ENCODE measurements around the gene PIP5KL1.

The PIP5KL1 gene

GRCh38 chr9:127915325-127915752 is 15.2 kb downstream of the PIP5KL1 start:
- DNase-seq = peak in 1 of 3 donors; percentile 40

- DNase-seq = no peak
Observed at GRCh38 chr9:127913682-127914081, 16.9 kb downstream of the PIP5KL1 start.

GRCh38 chr9:127912882-127913281 is 17.7 kb downstream of the PIP5KL1 start:
- DNase-seq = no peak

- no peak for DNase-seq
Observed at GRCh38 chr9:127912296-127912695, 18.3 kb downstream of the PIP5KL1 start.

GRCh38 chr9:127910613-127911205 is 19.9 kb downstream of the PIP5KL1 start:
- DNase-seq = no peak

- no peak for DNase-seq
Observed at GRCh38 chr9:127909839-127910273, 20.7 kb downstream of the PIP5KL1 start.

GRCh38 chr9:127908660-127908926 is 22.0 kb downstream of the PIP5KL1 start:
- no peak for DNase-seq

- no peak for DNase-seq
Observed at GRCh38 chr9:127907867-127908659, 22.5 kb downstream of the PIP5KL1 start.

- no peak for DNase-seq
Observed at GRCh38 chr9:127905788-127906191, 24.8 kb downstream of the PIP5KL1 start.

- peak; percentile 32 to 52 (median 38) for DNase-seq
Observed at GRCh38 chr9:127905004-127905728, 25.4 kb downstream of the PIP5KL1 start.

GRCh38 chr9:127904561-127905003 is 26.0 kb downstream of the PIP5KL1 start:
- peak in 2 of 3 donors; percentile 25 to 46 for DNase-seq

GRCh38 chr9:127903557-127904475 is 26.8 kb downstream of the PIP5KL1 start:
- DNase-seq = peak in 1 of 3 donors; percentile 45

GRCh38 chr9:127899128-127899943 is 31.2 kb downstream of the PIP5KL1 start, which contains the start of gene ST6GALNAC6:
Gene ST6GALNAC6 (minus strand): TSS chr9:127899603. CDS start chr9:127897981, 1,622 bp downstream.
- DNase-seq = peak; percentile 86 to 97 (median 94)

- DNase-seq = peak; percentile 61 to 80 (median 65)
Observed at GRCh38 chr9:127898433-127899127, 32.0 kb downstream of the PIP5KL1 start.

- peak; percentile 77 to 88 (median 82) for DNase-seq
Observed at GRCh38 chr9:127897193-127897692, 33.3 kb downstream of the PIP5KL1 start.

- no peak for DNase-seq
Observed at GRCh38 chr9:127896395-127897192, 34.0 kb downstream of the PIP5KL1 start.

GRCh38 chr9:127895811-127896210 is 34.8 kb downstream of the PIP5KL1 start:
- DNase-seq = no peak

- no peak for DNase-seq
Observed at GRCh38 chr9:127893392-127893791, 37.2 kb downstream of the PIP5KL1 start.

GRCh38 chr9:127892831-127893230 is 37.7 kb downstream of the PIP5KL1 start:
- DNase-seq = no peak

- no peak for DNase-seq
Observed at GRCh38 chr9:127890053-127890452, 40.5 kb downstream of the PIP5KL1 start.

Data from suppressor macrophage treated with lipopolysaccharide for 1 hour (primary cell).